ENCODE results near the gene RNF152.

- no peak for TF ChIP-seq CTCF (IDR thresholded peaks at IDR 0.05; ENCODE audit: low read depth, low read length, poor library complexity, severe bottlenecking)
- no peak for TF ChIP-seq EZH2phosphoT487 (IDR thresholded peaks at IDR 0.05; ENCODE audit: borderline replicate concordance, low read length)
These were observed 69.2 kb downstream of the RNF152 start for GRCh38 chr18:61823595-61823994.

All from DOHH2 (cell line).